ENCODE data around the gene COX15.

The COX15 gene

DNA sequence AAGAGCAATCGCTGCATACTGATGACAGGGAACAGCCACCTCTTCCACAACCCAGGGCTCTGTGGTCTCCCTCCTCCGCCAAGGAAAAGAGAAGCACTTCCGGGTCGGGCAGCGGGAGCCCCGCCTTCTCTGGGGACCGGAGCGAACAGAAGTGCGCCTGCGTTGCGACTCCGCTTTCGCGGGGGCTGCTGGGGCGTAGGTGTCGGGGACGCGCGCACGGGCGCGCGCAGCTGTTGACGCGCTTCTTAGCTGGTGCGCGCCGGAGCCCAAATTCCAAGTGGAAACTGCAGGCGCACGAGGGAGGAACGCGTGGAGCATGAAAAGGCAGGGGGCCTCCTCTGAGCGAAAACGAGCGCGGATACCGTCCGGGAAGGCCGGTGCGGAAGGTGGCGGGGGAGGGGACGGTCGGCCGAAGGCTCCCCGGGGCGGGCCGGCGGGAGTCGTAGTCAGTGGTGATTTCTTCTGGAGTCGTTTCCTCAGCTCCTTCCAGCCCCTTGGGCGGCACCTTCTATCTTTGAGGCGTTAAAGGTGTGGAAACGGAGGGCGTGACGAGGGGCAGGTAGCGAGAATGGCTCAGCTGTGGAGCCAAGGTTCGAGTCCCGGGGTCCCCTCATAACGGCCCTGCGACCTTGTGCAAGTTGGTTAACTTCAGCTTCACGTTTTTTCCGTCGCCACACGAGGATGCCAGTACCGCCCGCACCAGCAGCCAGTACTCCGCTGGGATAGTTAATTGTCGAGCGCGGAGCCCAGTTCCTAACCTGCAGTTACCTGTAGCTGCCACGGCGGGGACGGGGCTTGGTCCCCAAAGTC is at the start of gene COX15, which contains the start of gene CUTC (continued):
- TF ChIP-seq, protein P1, sequence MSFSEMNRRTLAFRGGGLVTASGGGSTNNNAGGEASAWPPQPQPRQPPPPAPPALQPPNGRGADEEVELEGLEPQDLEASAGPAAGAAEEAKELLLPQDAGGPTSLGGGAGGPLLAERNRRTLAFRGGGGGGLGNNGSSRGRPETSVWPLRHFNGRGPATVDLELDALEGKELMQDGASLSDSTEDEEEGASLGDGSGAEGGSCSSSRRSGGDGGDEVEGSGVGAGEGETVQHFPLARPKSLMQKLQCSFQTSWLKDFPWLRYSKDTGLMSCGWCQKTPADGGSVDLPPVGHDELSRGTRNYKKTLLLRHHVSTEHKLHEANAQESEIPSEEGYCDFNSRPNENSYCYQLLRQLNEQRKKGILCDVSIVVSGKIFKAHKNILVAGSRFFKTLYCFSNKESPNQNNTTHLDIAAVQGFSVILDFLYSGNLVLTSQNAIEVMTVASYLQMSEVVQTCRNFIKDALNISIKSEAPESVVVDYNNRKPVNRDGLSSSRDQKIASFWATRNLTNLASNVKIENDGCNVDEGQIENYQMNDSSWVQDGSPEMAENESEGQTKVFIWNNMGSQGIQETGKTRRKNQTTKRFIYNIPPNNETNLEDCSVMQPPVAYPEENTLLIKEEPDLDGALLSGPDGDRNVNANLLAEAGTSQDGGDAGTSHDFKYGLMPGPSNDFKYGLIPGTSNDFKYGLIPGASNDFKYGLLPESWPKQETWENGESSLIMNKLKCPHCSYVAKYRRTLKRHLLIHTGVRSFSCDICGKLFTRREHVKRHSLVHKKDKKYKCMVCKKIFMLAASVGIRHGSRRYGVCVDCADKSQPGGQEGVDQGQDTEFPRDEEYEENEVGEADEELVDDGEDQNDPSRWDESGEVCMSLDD (tag by site-specific recombination; IDR thresholded peaks at IDR 0.05) = 0 out of 2 replicates have a peak, but pooled peaks have one; percentile 50
- TF ChIP-seq ZBTB8A (tag by site-specific recombination; IDR thresholded peaks at IDR 0.05) (peak; percentile 78), ZNF174 (tag by site-specific recombination; IDR thresholded peaks at IDR 0.05) (no peak), ZNF394 (tag by site-specific recombination; IDR thresholded peaks at IDR 0.05; ENCODE audit: borderline replicate concordance) (peak; percentile 19; the same call in 1 of the 2 replicates), ZNF660 (tag by site-specific recombination; IDR thresholded peaks at IDR 0.05) (0 out of 2 replicates have a peak, but pooled peaks have one; percentile 23), ZNF747 (tag by site-specific recombination; IDR thresholded peaks at IDR 0.05) (no peak), ZEB2 (tag by site-specific recombination; IDR thresholded peaks at IDR 0.05) (peak; percentile 55; the same call in 1 of the 2 replicates), ZNF302 (tag by site-specific recombination; IDR thresholded peaks at IDR 0.05; ENCODE audit: low read depth) (no peak), ZNF707 (tag by site-specific recombination; IDR thresholded peaks at IDR 0.05) (no peak), SCRT2 (tag by site-specific recombination; IDR thresholded peaks at IDR 0.05) (peak; percentile 83), SP7 (tag by site-specific recombination; IDR thresholded peaks at IDR 0.05) (peak; percentile 42; the same call in 1 of the 2 replicates), ZNF76 (tag by site-specific recombination; IDR thresholded peaks at IDR 0.05; ENCODE audit: borderline replicate concordance, low read depth) (peak; percentile 89), SP2 (tag by site-specific recombination; IDR thresholded peaks at IDR 0.05) (peak; percentile 85)
- TF ChIP-seq, protein P2, sequence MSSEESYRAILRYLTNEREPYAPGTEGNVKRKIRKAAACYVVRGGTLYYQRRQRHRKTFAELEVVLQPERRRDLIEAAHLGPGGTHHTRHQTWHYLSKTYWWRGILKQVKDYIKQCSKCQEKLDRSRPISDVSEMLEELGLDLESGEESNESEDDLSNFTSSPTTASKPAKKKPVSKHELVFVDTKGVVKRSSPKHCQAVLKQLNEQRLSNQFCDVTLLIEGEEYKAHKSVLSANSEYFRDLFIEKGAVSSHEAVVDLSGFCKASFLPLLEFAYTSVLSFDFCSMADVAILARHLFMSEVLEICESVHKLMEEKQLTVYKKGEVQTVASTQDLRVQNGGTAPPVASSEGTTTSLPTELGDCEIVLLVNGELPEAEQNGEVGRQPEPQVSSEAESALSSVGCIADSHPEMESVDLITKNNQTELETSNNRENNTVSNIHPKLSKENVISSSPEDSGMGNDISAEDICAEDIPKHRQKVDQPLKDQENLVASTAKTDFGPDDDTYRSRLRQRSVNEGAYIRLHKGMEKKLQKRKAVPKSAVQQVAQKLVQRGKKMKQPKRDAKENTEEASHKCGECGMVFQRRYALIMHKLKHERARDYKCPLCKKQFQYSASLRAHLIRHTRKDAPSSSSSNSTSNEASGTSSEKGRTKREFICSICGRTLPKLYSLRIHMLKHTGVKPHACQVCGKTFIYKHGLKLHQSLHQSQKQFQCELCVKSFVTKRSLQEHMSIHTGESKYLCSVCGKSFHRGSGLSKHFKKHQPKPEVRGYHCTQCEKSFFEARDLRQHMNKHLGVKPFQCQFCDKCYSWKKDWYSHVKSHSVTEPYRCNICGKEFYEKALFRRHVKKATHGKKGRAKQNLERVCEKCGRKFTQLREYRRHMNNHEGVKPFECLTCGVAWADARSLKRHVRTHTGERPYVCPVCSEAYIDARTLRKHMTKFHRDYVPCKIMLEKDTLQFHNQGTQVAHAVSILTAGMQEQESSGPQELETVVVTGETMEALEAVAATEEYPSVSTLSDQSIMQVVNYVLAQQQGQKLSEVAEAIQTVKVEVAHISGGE (tag by site-specific recombination; conservative IDR thresholded peaks at IDR 0.05; ENCODE audit: low read depth) = peak; percentile 95
- TF ChIP-seq, protein P3, sequence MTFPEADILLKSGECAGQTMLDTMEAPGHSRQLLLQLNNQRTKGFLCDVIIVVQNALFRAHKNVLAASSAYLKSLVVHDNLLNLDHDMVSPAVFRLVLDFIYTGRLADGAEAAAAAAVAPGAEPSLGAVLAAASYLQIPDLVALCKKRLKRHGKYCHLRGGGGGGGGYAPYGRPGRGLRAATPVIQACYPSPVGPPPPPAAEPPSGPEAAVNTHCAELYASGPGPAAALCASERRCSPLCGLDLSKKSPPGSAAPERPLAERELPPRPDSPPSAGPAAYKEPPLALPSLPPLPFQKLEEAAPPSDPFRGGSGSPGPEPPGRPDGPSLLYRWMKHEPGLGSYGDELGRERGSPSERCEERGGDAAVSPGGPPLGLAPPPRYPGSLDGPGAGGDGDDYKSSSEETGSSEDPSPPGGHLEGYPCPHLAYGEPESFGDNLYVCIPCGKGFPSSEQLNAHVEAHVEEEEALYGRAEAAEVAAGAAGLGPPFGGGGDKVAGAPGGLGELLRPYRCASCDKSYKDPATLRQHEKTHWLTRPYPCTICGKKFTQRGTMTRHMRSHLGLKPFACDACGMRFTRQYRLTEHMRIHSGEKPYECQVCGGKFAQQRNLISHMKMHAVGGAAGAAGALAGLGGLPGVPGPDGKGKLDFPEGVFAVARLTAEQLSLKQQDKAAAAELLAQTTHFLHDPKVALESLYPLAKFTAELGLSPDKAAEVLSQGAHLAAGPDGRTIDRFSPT (tag by site-specific recombination; IDR thresholded peaks at IDR 0.05) = peak; percentile 68; the same call in 1 of the 2 replicates
- TF ChIP-seq, protein P4, sequence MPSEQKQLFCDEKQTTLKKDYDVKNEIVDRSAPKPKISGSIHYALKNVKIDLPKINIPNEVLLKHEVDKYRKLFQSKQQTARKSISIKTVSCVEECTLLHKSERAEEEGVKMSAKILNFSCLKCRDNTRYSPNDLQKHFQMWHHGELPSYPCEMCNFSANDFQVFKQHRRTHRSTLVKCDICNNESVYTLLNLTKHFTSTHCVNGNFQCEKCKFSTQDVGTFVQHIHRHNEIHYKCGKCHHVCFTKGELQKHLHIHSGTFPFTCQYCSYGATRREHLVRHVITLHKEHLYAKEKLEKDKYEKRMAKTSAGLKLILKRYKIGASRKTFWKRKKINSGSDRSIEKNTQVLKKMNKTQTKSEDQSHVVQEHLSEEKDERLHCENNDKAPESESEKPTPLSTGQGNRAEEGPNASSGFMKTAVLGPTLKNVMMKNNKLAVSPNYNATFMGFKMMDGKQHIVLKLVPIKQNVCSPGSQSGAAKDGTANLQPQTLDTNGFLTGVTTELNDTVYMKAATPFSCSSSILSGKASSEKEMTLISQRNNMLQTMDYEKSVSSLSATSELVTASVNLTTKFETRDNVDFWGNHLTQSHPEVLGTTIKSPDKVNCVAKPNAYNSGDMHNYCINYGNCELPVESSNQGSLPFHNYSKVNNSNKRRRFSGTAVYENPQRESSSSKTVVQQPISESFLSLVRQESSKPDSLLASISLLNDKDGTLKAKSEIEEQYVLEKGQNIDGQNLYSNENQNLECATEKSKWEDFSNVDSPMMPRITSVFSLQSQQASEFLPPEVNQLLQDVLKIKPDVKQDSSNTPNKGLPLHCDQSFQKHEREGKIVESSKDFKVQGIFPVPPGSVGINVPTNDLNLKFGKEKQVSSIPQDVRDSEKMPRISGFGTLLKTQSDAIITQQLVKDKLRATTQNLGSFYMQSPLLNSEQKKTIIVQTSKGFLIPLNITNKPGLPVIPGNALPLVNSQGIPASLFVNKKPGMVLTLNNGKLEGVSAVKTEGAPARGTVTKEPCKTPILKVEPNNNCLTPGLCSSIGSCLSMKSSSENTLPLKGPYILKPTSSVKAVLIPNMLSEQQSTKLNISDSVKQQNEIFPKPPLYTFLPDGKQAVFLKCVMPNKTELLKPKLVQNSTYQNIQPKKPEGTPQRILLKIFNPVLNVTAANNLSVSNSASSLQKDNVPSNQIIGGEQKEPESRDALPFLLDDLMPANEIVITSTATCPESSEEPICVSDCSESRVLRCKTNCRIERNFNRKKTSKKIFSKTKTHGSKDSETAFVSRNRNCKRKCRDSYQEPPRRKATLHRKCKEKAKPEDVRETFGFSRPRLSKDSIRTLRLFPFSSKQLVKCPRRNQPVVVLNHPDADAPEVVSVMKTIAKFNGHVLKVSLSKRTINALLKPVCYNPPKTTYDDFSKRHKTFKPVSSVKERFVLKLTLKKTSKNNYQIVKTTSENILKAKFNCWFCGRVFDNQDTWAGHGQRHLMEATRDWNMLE (tag by site-specific recombination; conservative IDR thresholded peaks at IDR 0.05; ENCODE audit: low read depth) = peak; percentile 96
- TF ChIP-seq, protein P5, sequence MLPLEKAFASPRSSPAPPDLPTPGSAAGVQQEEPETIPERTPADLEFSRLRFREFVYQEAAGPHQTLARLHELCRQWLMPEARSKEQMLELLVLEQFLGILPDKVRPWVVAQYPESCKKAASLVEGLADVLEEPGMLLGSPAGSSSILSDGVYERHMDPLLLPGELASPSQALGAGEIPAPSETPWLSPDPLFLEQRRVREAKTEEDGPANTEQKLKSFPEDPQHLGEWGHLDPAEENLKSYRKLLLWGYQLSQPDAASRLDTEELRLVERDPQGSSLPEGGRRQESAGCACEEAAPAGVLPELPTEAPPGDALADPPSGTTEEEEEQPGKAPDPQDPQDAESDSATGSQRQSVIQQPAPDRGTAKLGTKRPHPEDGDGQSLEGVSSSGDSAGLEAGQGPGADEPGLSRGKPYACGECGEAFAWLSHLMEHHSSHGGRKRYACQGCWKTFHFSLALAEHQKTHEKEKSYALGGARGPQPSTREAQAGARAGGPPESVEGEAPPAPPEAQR (tag by site-specific recombination; IDR thresholded peaks at IDR 0.05) = no peak
- TF ChIP-seq, protein P6, sequence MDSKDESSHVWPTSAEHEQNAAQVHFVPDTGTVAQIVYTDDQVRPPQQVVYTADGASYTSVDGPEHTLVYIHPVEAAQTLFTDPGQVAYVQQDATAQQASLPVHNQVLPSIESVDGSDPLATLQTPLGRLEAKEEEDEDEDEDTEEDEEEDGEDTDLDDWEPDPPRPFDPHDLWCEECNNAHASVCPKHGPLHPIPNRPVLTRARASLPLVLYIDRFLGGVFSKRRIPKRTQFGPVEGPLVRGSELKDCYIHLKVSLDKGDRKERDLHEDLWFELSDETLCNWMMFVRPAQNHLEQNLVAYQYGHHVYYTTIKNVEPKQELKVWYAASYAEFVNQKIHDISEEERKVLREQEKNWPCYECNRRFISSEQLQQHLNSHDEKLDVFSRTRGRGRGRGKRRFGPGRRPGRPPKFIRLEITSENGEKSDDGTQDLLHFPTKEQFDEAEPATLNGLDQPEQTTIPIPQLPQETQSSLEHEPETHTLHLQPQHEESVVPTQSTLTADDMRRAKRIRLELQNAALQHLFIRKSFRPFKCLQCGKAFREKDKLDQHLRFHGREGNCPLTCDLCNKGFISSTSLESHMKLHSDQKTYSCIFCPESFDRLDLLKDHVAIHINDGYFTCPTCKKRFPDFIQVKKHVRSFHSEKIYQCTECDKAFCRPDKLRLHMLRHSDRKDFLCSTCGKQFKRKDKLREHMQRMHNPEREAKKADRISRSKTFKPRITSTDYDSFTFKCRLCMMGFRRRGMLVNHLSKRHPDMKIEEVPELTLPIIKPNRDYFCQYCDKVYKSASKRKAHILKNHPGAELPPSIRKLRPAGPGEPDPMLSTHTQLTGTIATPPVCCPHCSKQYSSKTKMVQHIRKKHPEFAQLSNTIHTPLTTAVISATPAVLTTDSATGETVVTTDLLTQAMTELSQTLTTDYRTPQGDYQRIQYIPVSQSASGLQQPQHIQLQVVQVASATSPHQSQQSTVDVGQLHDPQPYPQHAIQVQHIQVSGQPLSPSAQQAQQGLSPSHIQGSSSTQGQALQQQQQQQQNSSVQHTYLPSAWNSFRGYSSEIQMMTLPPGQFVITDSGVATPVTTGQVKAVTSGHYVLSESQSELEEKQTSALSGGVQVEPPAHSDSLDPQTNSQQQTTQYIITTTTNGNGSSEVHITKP (tag by site-specific recombination; IDR thresholded peaks at IDR 0.05) = peak; percentile 26; the same call in 1 of the 2 replicates

Measured in HEK293 (cell line).